Transverse colon (tissue), 4 donors: Measurements from ENCODE around the gene RBFOX2. TPM values are rescaled to one million over a fixed set of nuclear protein-coding genes. Genes with fewer than 3 reads are reported as not detected.
A peak's percentile ranks its signal among the peaks of the same experiment; 100 is the strongest.

Experiments
- DNase-seq: peaks from one replicate; pipeline ENCODE4 v3.0.0-alpha.2; 2019
- H3K27ac ChIP-seq, 4 donors: fragments of 200-600 bp; sonication (generic); 2 replicates each; pipeline ENCODE4 v1.5.1; 2016 to 2018; ENCODE audit warnings: inconsistent platforms in 4 of 4
- H3K27me3 ChIP-seq: fragments of 200-600 bp; sonication (generic); 2 replicates; pipeline ENCODE4 v1.5.1; 2017; ENCODE audit warnings: inconsistent platforms
- H3K36me3 ChIP-seq, 4 donors: fragments of 200-600 bp; sonication (generic); 2 replicates each; pipeline ENCODE4 v1.5.1; 2017 to 2019; ENCODE audit warnings: inconsistent platforms in 4 of 4
- H3K4me1 ChIP-seq, 4 donors: fragments of 200-600 bp; sonication (generic); 2 replicates each; pipeline ENCODE4 v1.5.1; 2017 to 2020; ENCODE audit warnings: inconsistent platforms in 4 of 4
- H3K4me3 ChIP-seq, 4 donors: fragments of 200-600 bp; sonication (generic); 1 replicate in 1 of 4; 2 replicates in 3 of 4; pipeline versions ENCODE4 v1.5.1 to v1.6.1; 2017 to 2019; ENCODE audit warnings: inconsistent platforms in 4 of 4
- H3K9me3 ChIP-seq, 2 donors: fragments of 200-600 bp; sonication (generic); 2 replicates each; pipeline ENCODE4 v1.5.1; 2017 to 2019; ENCODE audit warnings: inconsistent platforms in 2 of 2
- CTCF ChIP-seq, 5 experiments: fragments of 200-600 bp in 3 of 5; fragments of 450-650 bp in 2 of 5; sonication (generic) in 3 of 5; IDR thresholded peaks; 1 replicate in 2 of 5; 2 replicates in 3 of 5; pipeline ENCODE4 v1.5.1; 2016 to 2017; ENCODE audit warnings: antibody characterized with exemption in 5 of 5, inconsistent platforms in 3 of 5, mild to moderate bottlenecking in 2 of 5, moderate library complexity in 1 of 5
- EP300 ChIP-seq: sonication (generic); formaldehyde crosslinking; IDR thresholded peaks from one replicate; pipeline ENCODE4 v1.6.1; 2017; ENCODE audit warnings: antibody characterized with exemption, low read depth
- POLR2A ChIP-seq: fragments of 450-650 bp; IDR thresholded peaks from one replicate; pipeline ENCODE4 v1.6.1; 2016; ENCODE audit warnings: antibody characterized with exemption, mild to moderate bottlenecking, moderate library complexity
- POLR2AphosphoS5 ChIP-seq, 3 donors: sonication (generic); formaldehyde crosslinking; IDR thresholded peaks; one replicate each; pipeline ENCODE4 v1.6.1; 2016; ENCODE audit warnings: antibody characterized with exemption in 3 of 3
- WGBS, 2 donors: methylation state at CpG; one replicate each; pipeline ENCODE4 v1.1.5; 2018; ENCODE audit warnings: low coverage in 1 of 2; 5-methylcytosine and 5-hydroxymethylcytosine counted together
- in situ Hi-C, 4 donors: fragments of 200-750 bp; cut with MboI; loops; one replicate each; pipeline versions ENCODE4 v1.15.0 to v1.15.1; 2017; ENCODE audit warnings: low sequenced_read_pairs in 3 of 4, low pct_ligation_motif_present in 1 of 4, low pct_unique_long_range_greater_than_20kb in 1 of 4
- intact Hi-C: fragments of 100-400 bp; cut with DNase I; formaldehyde crosslinking; loops from one replicate; pipeline ENCODE4 v1.15.1; 2023; ENCODE audit warnings: low total_unique reads
- total RNA-seq, 4 donors: library from RNA; depleted of rRNA; stranded (reverse); fragments of >200 nt; gene quantifications; one replicate each; pipeline ENCODE4 v1.1.0, GENCODE V29; 2016

RBFOX2 gene
- total RNA-seq, 4 donors from 2014 or later = 27.3 to 61.1 (median 43.1) TPM

GRCh38 chr22:35860087-35860733 lies 168.4 kb downstream of the RBFOX2 start:
- no peak for TF ChIP-seq CTCF (IDR thresholded peaks at IDR 0.05)
- TF ChIP-seq POLR2AphosphoS5 (IDR thresholded peaks at IDR 0.05) = no peak
- TF ChIP-seq POLR2A = no peak
- no peak for TF ChIP-seq EP300
- H3K4me1 ChIP-seq = peaks cover 0 to 17% (median 7%) of the 10 kb centered on the region in 4 donors
- in situ Hi-C loops (no loop called here), intact Hi-C loops (no loop called here)
- no peak for DNase-seq
- H3K4me3 ChIP-seq = no peak overlapping the region
- WGBS, 2 donors = 92 to 97% methylated on average over 4 of the region's 4 CpGs
- H3K9me3 ChIP-seq = no peaks in the 10 kb centered on the region
- no peak overlapping the region for H3K27ac ChIP-seq
- no peaks in the 10 kb centered on the region for H3K27me3 ChIP-seq
- H3K36me3 ChIP-seq = no peaks in the 10 kb centered on the region

GRCh38 chr22:35854334-35854733 lies 174.3 kb downstream of the RBFOX2 start:
- DNase-seq = no peak
- Histone ChIP-seq H3K27me3 (no peaks in the 10 kb centered on the region), H3K27ac (no peak overlapping the region), H3K4me3 (no peak overlapping the region), H3K4me1 (peaks cover 13 to 23% (median 18%) of the 10 kb centered on the region in 4 donors), H3K9me3 (no peaks in the 10 kb centered on the region), H3K36me3 (no peaks in the 10 kb centered on the region)
- in situ Hi-C loops = no loop called here
- TF ChIP-seq EP300 (no peak), CTCF (IDR thresholded peaks at IDR 0.05) (no peak), POLR2A (no peak), POLR2AphosphoS5 (IDR thresholded peaks at IDR 0.05) (no peak)
- 96 to 100% methylated on average over 1 to 2 of the region's 2 CpGs for WGBS, 2 donors
- intact Hi-C loops = no loop called here

GRCh38 chr22:35852076-35852475 lies 176.5 kb downstream of the RBFOX2 start:
- no peak overlapping the region for H3K27ac ChIP-seq
- DNase-seq = no peak
- intact Hi-C loops = no loop called here
- peaks cover 18 to 43% (median 29%) of the 10 kb centered on the region in 4 donors for H3K4me1 ChIP-seq
- H3K9me3 ChIP-seq = no peaks in the 10 kb centered on the region
- no peaks in the 10 kb centered on the region for H3K27me3 ChIP-seq
- TF ChIP-seq POLR2A (no peak), POLR2AphosphoS5 (IDR thresholded peaks at IDR 0.05) (no peak), CTCF (IDR thresholded peaks at IDR 0.05) (no peak), EP300 (no peak)
- H3K36me3 ChIP-seq = no peaks in the 10 kb centered on the region
- in situ Hi-C loops = no loop called here
- H3K4me3 ChIP-seq = no peak overlapping the region

GRCh38 chr22:35850831-35851230 lies 177.8 kb downstream of the RBFOX2 start:
- peak overlapping the region; percentile 78 to 85 (median 80) for H3K27ac ChIP-seq

More at GRCh38 chr22:35850831-35851230, 177.8 kb downstream of the RBFOX2 start:
- in situ Hi-C loops = no loop called here
- intact Hi-C loops = no loop called here
- DNase-seq = no peak
- no peaks in the 10 kb centered on the region for H3K27me3 ChIP-seq
- H3K9me3 ChIP-seq = no peaks in the 10 kb centered on the region
- H3K4me1 ChIP-seq = peaks cover 21 to 52% (median 32%) of the 10 kb centered on the region in 4 donors
- TF ChIP-seq EP300 (no peak), POLR2A (no peak), CTCF (IDR thresholded peaks at IDR 0.05) (no peak), POLR2AphosphoS5 (IDR thresholded peaks at IDR 0.05) (no peak)
- H3K4me3 ChIP-seq = no peak overlapping the region
- H3K36me3 ChIP-seq = no peaks in the 10 kb centered on the region
- 55 to 63% methylated on average over 5 of the region's 5 CpGs for WGBS, 2 donors
